CD4-positive, alpha-beta T cell treated with Interleukin-6 at 100 ng/mL for 8 hours (primary cell): Measurements from ENCODE around the gene EP300.
A peak's percentile ranks its signal among the peaks of the same experiment; 100 is the strongest.
"Not testable (repeated sequence)": the region's sequence is repeated elsewhere in the genome, so short reads cannot be mapped to it uniquely, and the experiment has no call there.

Experiments used
- DNase-seq: peaks from one replicate; pipeline ENCODE4 v3.0.0-alpha.2; 2020; ENCODE audit warnings: mixed read lengths, low spot score

The EP300 gene

DNA sequence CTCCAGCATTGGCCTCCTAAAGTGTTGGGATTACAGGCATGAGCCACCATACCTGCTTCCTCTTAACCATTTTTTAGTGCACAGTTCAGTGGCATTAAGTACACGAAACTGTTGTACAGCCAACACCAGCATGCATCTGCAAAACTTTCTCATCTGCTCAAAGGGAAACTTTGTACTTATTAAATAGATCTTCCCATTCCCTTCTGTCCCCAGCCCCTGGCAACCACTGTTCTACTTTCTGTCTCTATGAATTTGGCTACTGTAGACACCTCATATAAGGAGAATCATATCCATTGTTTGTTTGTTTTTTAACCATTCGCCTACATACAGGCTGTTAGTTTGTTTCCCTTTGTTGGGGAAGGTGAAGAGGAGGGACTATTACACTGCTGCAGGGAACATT lies 6.5 kb upstream of the EP300 start:
- no peak for DNase-seq

- peak; percentile 100 for DNase-seq
Measured at GRCh38 chr22:41091132-41092022, 1.0 kb upstream of the EP300 start.

DNA sequence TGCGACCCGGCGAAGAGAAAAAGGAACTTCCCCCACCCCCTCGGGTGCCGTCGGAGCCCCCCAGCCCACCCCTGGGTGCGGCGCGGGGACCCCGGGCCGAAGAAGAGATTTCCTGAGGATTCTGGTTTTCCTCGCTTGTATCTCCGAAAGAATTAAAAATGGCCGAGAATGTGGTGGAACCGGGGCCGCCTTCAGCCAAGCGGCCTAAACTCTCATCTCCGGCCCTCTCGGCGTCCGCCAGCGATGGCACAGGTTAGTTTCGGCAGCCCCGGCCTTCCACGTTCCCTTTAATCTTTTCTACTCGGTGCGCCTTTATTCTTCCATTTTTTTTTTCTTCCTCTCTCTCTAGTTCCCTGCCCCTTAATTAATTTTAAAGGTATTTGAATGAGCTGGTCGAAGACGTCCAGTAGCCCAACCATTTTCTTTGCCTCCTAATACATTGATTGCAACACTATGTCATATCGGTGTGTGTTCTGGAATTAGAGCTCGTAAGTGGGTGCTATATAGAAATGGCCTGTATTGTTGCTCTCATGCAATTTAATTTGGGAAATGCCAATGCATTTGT lies 537 bp downstream of the EP300 start:
- DNase-seq: peak; percentile 15

- DNase-seq: no peak
Measured at GRCh38 chr22:41094041-41094593, 1.7 kb downstream of the EP300 start.

GRCh38 chr22:41096391-41096790 lies 4.0 kb downstream of the EP300 start:
- no peak for DNase-seq

DNA sequence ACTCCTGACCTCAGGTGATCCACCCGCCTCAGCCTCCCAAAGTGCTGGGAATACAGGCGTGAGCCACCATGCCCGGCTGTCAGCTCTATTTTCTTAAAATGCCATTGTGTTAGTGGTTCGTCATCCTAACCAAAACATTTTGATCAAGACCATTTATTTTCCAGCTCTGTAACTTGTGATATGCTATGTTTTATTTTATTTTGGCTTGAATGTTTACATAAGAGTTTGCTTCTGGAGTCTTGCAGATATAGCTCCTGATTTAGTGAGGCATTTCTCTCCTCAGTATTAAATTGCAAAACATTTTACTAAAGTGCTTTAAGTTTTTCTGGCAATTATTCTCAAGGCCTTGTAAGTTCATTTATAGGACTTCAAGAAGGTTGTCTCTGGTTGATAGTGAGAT lies 4.4 kb downstream of the EP300 start:
- DNase-seq: no peak

- DNase-seq: no peak
Measured at GRCh38 chr22:41099036-41099435, 6.6 kb downstream of the EP300 start.

- DNase-seq: no peak
Measured at GRCh38 chr22:41106122-41106968, 14.0 kb downstream of the EP300 start.

GRCh38 chr22:41106969-41107325 lies 14.6 kb downstream of the EP300 start:
- not testable (repeated sequence) for DNase-seq

DNA sequence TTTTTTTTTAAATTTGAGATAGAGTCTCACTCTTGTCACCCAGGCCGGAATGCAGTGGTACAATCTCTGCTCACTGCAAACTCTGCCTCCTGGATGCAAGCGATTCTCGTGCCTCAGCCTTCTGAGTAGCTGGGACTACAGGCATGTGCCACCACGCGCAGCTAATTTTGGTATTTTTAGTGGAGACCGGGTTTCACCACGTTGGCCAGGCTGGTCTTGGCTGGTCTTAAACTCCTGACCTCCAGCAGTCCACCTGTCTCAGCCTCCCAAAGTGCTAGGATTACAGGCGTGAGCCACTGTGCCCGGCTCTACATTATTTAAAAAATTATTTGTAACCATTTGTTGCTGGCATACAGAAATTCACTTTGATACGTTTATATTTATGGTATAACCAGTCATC lies 18.6 kb downstream of the EP300 start:
- DNase-seq: no peak

DNA sequence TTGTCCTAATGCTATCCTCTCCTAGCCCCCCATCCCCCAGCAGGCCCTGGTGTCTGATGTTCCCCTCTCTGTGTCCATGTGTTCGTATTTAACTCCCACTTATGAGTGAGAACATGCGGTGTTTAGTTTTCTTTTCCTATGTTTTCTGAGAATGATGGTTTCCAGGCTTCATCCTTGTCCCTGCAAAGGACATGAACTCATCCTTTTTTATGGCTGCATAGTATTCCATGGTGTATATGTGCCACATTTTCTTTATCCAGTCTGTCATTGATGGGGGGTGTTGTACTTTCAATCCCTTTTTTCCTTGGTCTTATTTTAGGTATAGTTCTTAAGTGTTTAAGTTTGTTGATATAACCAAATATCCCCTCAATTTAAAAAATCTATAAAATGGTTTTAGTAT lies 23.9 kb downstream of the EP300 start:
- no peak for DNase-seq

DNA sequence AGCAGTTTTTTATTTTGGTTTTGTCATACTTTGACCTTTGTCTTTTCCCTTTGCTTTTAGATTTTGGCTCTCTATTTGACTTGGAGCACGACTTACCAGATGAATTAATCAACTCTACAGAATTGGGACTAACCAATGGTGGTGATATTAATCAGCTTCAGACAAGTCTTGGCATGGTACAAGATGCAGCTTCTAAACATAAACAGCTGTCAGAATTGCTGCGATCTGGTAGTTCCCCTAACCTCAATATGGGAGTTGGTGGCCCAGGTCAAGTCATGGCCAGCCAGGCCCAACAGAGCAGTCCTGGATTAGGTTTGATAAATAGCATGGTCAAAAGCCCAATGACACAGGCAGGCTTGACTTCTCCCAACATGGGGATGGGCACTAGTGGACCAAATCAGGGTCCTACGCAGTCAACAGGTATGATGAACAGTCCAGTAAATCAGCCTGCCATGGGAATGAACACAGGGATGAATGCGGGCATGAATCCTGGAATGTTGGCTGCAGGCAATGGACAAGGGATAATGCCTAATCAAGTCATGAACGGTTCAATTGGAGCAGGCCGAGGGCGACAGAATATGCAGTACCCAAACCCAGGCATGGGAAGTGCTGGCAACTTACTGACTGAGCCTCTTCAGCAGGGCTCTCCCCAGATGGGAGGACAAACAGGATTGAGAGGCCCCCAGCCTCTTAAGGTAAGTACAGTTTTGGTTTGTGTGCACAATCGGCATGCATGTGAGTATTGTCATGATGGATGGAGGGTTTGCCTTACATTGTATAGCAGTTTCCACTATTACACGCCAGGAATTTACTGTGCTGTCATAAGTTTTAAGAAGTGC lies 25.0 kb downstream of the EP300 start:
- DNase-seq: no peak

- DNase-seq: no peak
Measured at GRCh38 chr22:41123151-41123550, 30.8 kb downstream of the EP300 start.

GRCh38 chr22:41124086-41124485 lies 31.7 kb downstream of the EP300 start:
- no peak for DNase-seq

DNA sequence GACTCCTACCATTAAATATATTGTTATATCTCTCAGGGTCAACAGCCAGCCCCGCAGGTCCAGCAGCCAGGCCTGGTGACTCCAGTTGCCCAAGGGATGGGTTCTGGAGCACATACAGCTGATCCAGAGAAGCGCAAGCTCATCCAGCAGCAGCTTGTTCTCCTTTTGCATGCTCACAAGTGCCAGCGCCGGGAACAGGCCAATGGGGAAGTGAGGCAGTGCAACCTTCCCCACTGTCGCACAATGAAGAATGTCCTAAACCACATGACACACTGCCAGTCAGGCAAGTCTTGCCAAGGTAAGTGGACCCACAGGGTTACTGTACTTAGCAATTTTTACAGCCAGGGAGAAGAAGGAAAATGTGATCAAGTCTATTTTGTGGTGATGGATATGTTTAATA lies 35.1 kb downstream of the EP300 start:
- no peak for DNase-seq

GRCh38 chr22:41128606-41129005 lies 36.2 kb downstream of the EP300 start:
- no peak for DNase-seq

GRCh38 chr22:41132550-41132949 lies 40.2 kb downstream of the EP300 start:
- DNase-seq: no peak

GRCh38 chr22:41140365-41140957 lies 48.1 kb downstream of the EP300 start:
- no peak for DNase-seq

DNA sequence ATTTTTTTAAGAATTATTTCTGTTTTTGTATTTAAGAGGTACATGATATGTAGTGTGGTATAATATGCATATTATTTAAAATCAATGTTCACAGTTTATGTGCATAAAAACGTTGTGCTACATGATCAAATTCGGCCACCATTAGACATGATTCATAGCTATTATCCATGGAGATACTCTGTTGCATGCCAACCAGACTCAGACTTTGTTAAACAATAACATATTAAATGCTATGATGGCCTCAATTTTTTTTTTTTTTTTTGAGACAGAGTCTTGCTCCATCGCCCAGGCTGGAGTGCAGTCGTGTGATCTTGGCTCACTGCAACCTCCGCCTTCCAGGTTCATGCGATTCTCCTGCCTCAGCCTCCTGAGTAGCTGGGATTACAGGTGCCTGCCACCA lies 53.5 kb downstream of the EP300 start:
- not testable (repeated sequence) for DNase-seq

GRCh38 chr22:41146573-41146972 lies 54.2 kb downstream of the EP300 start:
- no peak for DNase-seq

GRCh38 chr22:41147722-41148121 lies 55.3 kb downstream of the EP300 start:
- DNase-seq: no peak
